Liver (tissue), 9 donors: Measurements from ENCODE around the gene NEK11. TPM values are rescaled to one million over a fixed set of nuclear protein-coding genes. Genes with fewer than 3 reads are reported as not detected.

Source experiments
- DNase-seq: peaks from one replicate; pipeline ENCODE4 v3.0.0-alpha.2; 2017; ENCODE audit warnings: low spot score
- H3K27ac ChIP-seq, 2 donors: one replicate each; pipeline ENCODE4 v1.7.0; 2013; ENCODE audit warnings: inconsistent platforms in 2 of 2, low read length in 2 of 2, control low read depth in 1 of 2, low read depth in 1 of 2, mild to moderate bottlenecking in 1 of 2
- H3K27me3 ChIP-seq, 4 donors: one replicate each; pipeline versions ENCODE4 v1.6.1 to v1.7.0; 2013; ENCODE audit warnings: low read length in 3 of 4, inconsistent platforms in 1 of 4, mild to moderate bottlenecking in 1 of 4, moderate library complexity in 1 of 4; ENCODE audit not compliant: control insufficient read depth in 4 of 4, insufficient read depth in 4 of 4
- H3K36me3 ChIP-seq, 4 donors: one replicate each; pipeline versions ENCODE4 v1.6.1 to v1.7.0; 2013; ENCODE audit warnings: low read length in 3 of 4, mild to moderate bottlenecking in 3 of 4, low read depth in 1 of 4, moderate library complexity in 1 of 4; ENCODE audit not compliant: control insufficient read depth in 4 of 4, insufficient read depth in 3 of 4
- H3K4me1 ChIP-seq, 4 donors: one replicate each; pipeline versions ENCODE4 v1.6.1 to v1.7.0; 2013; ENCODE audit warnings: low read length in 3 of 4, mild to moderate bottlenecking in 3 of 4, moderate library complexity in 1 of 4; ENCODE audit not compliant: control insufficient read depth in 4 of 4, insufficient read depth in 4 of 4
- H3K4me3 ChIP-seq, 3 donors: one replicate each; pipeline versions ENCODE4 v1.6.1 to v1.7.0; 2013; ENCODE audit warnings: low read length in 3 of 3, control low read depth in 1 of 3, low read depth in 1 of 3, mild to moderate bottlenecking in 1 of 3
- H3K9ac ChIP-seq, 2 donors: one replicate each; pipeline ENCODE4 v1.7.0; 2013; ENCODE audit warnings: low read length in 2 of 2, mild to moderate bottlenecking in 2 of 2, moderate library complexity in 2 of 2, control low read depth in 1 of 2, low read depth in 1 of 2
- H3K9me3 ChIP-seq, 4 donors: one replicate each; pipeline versions ENCODE4 v1.6.1 to v1.7.0; 2013; ENCODE audit warnings: low read length in 3 of 4; ENCODE audit not compliant: control insufficient read depth in 4 of 4
- CTCF ChIP-seq: fragments of 150-350 bp; IDR thresholded peaks from 2 replicates; pipeline ENCODE4 v1.5.1; 2017; ENCODE audit warnings: improper control_type of control experiment, low read depth, low read length; ENCODE audit not compliant: missing input control
- EGR1 ChIP-seq, 2 donors: IDR thresholded peaks; 2 replicates each; pipeline ENCODE4 v1.6.1; 2016 to 2018; ENCODE audit warnings: antibody characterized with exemption in 2 of 2, low read depth in 2 of 2
- FOXA1 ChIP-seq: IDR thresholded peaks from 2 replicates; pipeline ENCODE4 v1.6.1; 2016; ENCODE audit warnings: antibody characterized with exemption
- FOXA2 ChIP-seq: IDR thresholded peaks from 2 replicates; pipeline ENCODE4 v1.6.1; 2016; ENCODE audit warnings: antibody characterized with exemption
- GABPA ChIP-seq, 2 donors: IDR thresholded peaks in 1 of 2; conservative IDR thresholded peaks in 1 of 2; 2 replicates each; pipeline ENCODE4 v1.6.1; 2016; ENCODE audit warnings: antibody characterized with exemption in 2 of 2, mild to moderate bottlenecking in 1 of 2, moderate library complexity in 1 of 2
- HNF4A ChIP-seq, 2 donors: conservative IDR thresholded peaks; 2 replicates each; pipeline ENCODE4 v1.6.1; 2016; ENCODE audit warnings: antibody characterized with exemption in 2 of 2, mild to moderate bottlenecking in 2 of 2
- HNF4G ChIP-seq: IDR thresholded peaks from 2 replicates; pipeline ENCODE4 v1.6.1; 2016; ENCODE audit warnings: antibody characterized with exemption
- MAX ChIP-seq: IDR thresholded peaks from 2 replicates; pipeline ENCODE4 v1.6.1; 2016; ENCODE audit warnings: antibody characterized with exemption
- RAD21 ChIP-seq, 2 donors: IDR thresholded peaks; 2 replicates each; pipeline ENCODE4 v1.6.1; 2016; ENCODE audit warnings: antibody characterized with exemption in 2 of 2, mild to moderate bottlenecking in 2 of 2
- REST ChIP-seq: IDR thresholded peaks from 2 replicates; pipeline ENCODE4 v1.6.1; 2016; ENCODE audit warnings: antibody characterized with exemption, mild to moderate bottlenecking
- RXRA ChIP-seq, 2 donors: IDR thresholded peaks; 2 replicates each; pipeline ENCODE4 v1.6.1; 2017 to 2018; ENCODE audit warnings: antibody characterized with exemption in 2 of 2, mild to moderate bottlenecking in 1 of 2
- SP1 ChIP-seq: IDR thresholded peaks from 2 replicates; pipeline ENCODE4 v1.6.1; 2018; ENCODE audit warnings: antibody characterized with exemption, mild to moderate bottlenecking
- ZBTB33 ChIP-seq: IDR thresholded peaks from 2 replicates; pipeline ENCODE4 v1.6.1; 2016; ENCODE audit warnings: antibody characterized with exemption
- WGBS: extraction: QIAGEN DNeasy Blood & Tissue Kit; methylation state at CpG from one replicate; pipeline ENCODE4 v1.1.7; 2013; 5-methylcytosine and 5-hydroxymethylcytosine counted together
- polyA plus RNA-seq, 2 donors: library from polyadenylated mRNA; stranded (reverse) in 1 of 2; unstranded in 1 of 2; fragments of 200-250 nt in 1 of 2; fragments of >200 nt in 1 of 2; fragmentation: Nextera tagmentation in 1 of 2; extraction: Ambion mirVana in 1 of 2; gene quantifications; one replicate each; pipeline versions ENCODE4 v1.2.1 to v1.2.3, GENCODE V29; 2013 to 2015
- total RNA-seq, 2 donors: library from RNA; depleted of rRNA; stranded (reverse); fragments of >200 nt; gene quantifications; one replicate each; pipeline ENCODE4 v1.2.3, GENCODE V29; 2014
- donor health status: healthy.
- donor health status: healthy.
- donor health status: healthy.
- donor health status: healthy.
- donor health status: healthy.

Gene NEK11
- total and polyA plus RNA-seq, 4 donors, result 0.35 to 0.92 (median 0.69) TPM

GRCh38 chr3:131143802-131144201, 117.1 kb downstream of the NEK11 start:
- 89% methylated on average over 1 of the region's 1 CpG for WGBS
- Histone ChIP-seq H3K36me3 (no peaks in the 10 kb centered on the region), H3K9ac (no peak overlapping the region), H3K4me1 (no peaks in the 10 kb centered on the region), H3K27me3 (no peaks in the 10 kb centered on the region), H3K9me3 (peaks cover 0 to 4% (median 0%) of the 10 kb centered on the region in 4 donors), H3K27ac (no peak overlapping the region), H3K4me3 (no peak overlapping the region)
- TF ChIP-seq MAX (no peak), FOXA1 (no peak), HNF4G (no peak), GABPA (IDR thresholded peaks at IDR 0.05 in 1 of 2, conservative IDR thresholded peaks at IDR 0.05 in 1 of 2) (no peak), HNF4A (conservative IDR thresholded peaks at IDR 0.05) (no peak), REST (no peak), EGR1 (IDR thresholded peaks at IDR 0.05; ENCODE audit: low read depth in 2 of 2) (no peak), CTCF (no peak)
- DNase-seq, result no peak

- no peak for DNase-seq
- Histone ChIP-seq H3K4me1 (no peaks in the 10 kb centered on the region), H3K27me3 (no peaks in the 10 kb centered on the region), H3K4me3 (no peak overlapping the region), H3K36me3 (no peaks in the 10 kb centered on the region), H3K9ac (no peak overlapping the region), H3K9me3 (no peaks in the 10 kb centered on the region), H3K27ac (no peak overlapping the region)
- 81% methylated on average over 3 of the region's 3 CpGs for WGBS
- TF ChIP-seq ZBTB33, result no peak
- TF ChIP-seq FOXA2, result no peak
- TF ChIP-seq RAD21 (IDR thresholded peaks at IDR 0.05), result no peak
- TF ChIP-seq SP1, result no peak
- TF ChIP-seq MAX, result no peak
- no peak for TF ChIP-seq HNF4G
- TF ChIP-seq GABPA (IDR thresholded peaks at IDR 0.05 in 1 of 2, conservative IDR thresholded peaks at IDR 0.05 in 1 of 2), result no peak
- TF ChIP-seq EGR1 (IDR thresholded peaks at IDR 0.05; ENCODE audit: low read depth in 2 of 2), result no peak
- TF ChIP-seq RXRA (IDR thresholded peaks at IDR 0.05), result no peak
Measured at GRCh38 chr3:131147534-131147933, 120.9 kb downstream of the NEK11 start.
